ENCODE measurements around the gene ERN1. TPM values are rescaled to one million over a fixed set of nuclear protein-coding genes. Genes with fewer than 3 reads are reported as not detected.
A peak's percentile ranks its signal among the peaks of the same experiment; 100 is the strongest.

ERN1 gene
- total RNA-seq, 2 donors from 2014 or later = 63.3 to 77.1 TPM

DNA sequence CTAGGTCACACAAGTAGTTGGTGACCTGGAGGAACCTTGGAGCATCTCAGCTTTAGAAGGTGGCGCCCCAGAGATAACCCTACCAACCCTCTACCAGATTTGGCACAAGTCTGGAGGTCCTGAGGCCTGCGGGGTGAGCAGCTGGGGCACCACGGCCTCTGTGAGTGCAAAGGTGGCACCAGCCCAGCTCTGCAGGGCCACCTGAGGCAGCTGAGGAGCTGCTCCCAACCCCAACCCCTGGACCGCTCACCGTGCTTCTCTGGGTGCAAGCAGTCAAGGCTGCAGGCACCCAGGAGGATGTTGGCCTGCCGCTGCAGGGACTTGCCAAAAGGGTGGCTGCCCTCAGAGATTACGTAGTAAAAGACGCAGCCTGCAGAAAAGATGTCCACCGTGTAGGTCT is 81.1 kb downstream of the ERN1 start:
- no peak for DNase-seq
- Histone ChIP-seq H3K36me3 (replicated peaks in 1 of 2; ENCODE audit: insufficient read depth in 1 of 2, low read depth in 2 of 2) (peaks cover 24 to 83% of the 10 kb centered on the region in 2 donors), H3K27ac (no peak overlapping the region), H3K27me3 (no peaks in the 10 kb centered on the region), H3K9me3 (no peaks in the 10 kb centered on the region), H3K4me1 (no peaks in the 10 kb centered on the region), H3K4me3 (no peak overlapping the region)
- no peak for TF ChIP-seq POLR2A (IDR thresholded peaks at IDR 0.05)
- TF ChIP-seq, protein P1, sequence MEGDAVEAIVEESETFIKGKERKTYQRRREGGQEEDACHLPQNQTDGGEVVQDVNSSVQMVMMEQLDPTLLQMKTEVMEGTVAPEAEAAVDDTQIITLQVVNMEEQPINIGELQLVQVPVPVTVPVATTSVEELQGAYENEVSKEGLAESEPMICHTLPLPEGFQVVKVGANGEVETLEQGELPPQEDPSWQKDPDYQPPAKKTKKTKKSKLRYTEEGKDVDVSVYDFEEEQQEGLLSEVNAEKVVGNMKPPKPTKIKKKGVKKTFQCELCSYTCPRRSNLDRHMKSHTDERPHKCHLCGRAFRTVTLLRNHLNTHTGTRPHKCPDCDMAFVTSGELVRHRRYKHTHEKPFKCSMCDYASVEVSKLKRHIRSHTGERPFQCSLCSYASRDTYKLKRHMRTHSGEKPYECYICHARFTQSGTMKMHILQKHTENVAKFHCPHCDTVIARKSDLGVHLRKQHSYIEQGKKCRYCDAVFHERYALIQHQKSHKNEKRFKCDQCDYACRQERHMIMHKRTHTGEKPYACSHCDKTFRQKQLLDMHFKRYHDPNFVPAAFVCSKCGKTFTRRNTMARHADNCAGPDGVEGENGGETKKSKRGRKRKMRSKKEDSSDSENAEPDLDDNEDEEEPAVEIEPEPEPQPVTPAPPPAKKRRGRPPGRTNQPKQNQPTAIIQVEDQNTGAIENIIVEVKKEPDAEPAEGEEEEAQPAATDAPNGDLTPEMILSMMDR (IDR thresholded peaks at IDR 0.05) = no peak
- intact Hi-C loops (cut with DNase I) = no loop called here
- no peak for ATAC-seq
- 88 to 89% methylated on average over 7 to 9 of the region's 9 CpGs for WGBS, 2 donors

DNA sequence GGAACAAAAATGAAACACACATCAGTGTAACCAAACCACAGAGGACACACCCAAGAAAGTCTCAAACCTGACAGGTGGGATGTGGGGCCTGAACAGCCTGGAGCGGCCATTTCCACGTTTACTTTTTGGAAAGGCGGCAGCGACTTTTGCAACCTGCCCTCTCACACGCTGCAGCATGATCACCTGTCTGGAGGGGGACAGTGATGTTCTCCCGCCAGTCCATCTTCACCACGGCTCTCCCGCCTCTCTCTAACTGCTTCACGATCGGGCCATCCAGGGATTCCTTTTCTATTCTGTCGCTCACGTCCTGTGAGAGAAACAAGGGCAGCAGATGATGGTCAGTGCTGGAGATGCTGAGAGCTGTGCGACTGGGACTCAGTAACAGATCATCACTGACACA is 84.8 kb downstream of the ERN1 start:
- ATAC-seq (no peak), DNase-seq (no peak)
- Histone ChIP-seq H3K27ac (no peak overlapping the region), H3K4me1 (peaks cover 31% of the 10 kb centered on the region), H3K27me3 (no peaks in the 10 kb centered on the region), H3K9me3 (no peaks in the 10 kb centered on the region), H3K36me3 (replicated peaks in 1 of 2; ENCODE audit: insufficient read depth in 1 of 2, low read depth in 2 of 2) (peaks cover 25 to 62% of the 10 kb centered on the region in 2 donors), H3K4me3 (no peak overlapping the region)
- intact Hi-C loops (cut with DNase I) = no loop called here
- no peak for TF ChIP-seq POLR2A (IDR thresholded peaks at IDR 0.05)
- TF ChIP-seq, protein P1 (IDR thresholded peaks at IDR 0.05) = no peak
- 85 to 87% methylated on average over 13 of the region's 13 CpGs for WGBS, 2 donors

DNA sequence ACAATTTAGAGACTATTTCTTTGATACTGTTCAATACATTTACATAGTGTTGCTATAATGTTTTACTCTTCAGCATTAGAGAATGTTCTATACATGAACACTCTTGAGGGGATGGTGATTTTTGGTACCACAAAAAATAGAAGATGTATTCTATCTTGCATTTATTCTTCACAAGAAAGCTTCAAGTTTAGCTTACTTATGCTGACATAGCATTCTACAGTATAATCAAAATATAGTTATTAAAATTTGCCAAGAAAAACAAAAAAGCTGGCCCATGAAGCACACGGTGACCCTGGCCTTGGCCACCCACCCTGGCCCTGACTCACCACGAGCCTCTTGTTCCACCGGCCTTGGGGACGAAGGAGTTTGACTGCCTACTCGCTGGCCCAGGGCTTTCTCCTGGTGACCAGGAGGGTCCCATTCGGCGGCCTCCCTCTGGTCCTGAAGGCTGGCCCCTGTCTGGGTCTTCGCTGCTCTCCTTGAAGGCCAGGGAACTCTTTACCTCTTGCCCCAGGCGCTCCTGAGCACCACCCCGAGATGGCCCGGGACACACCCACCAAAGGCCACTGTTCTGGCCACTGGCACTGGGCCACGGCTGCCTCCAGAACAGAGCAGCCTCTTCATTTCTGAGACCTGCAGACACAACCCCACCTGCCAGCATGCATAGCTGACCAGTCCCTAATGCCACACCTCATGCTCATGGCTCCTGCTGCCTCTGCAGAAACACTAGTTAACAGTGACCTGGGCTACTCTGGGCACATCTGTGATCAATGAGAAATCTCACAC is 87.1 kb downstream of the ERN1 start:
- TF ChIP-seq POLR2A (IDR thresholded peaks at IDR 0.05) = no peak
- TF ChIP-seq, protein P1 (IDR thresholded peaks at IDR 0.05) = no peak
- intact Hi-C loops (cut with DNase I) = no loop called here
- no peak for ATAC-seq

DNA sequence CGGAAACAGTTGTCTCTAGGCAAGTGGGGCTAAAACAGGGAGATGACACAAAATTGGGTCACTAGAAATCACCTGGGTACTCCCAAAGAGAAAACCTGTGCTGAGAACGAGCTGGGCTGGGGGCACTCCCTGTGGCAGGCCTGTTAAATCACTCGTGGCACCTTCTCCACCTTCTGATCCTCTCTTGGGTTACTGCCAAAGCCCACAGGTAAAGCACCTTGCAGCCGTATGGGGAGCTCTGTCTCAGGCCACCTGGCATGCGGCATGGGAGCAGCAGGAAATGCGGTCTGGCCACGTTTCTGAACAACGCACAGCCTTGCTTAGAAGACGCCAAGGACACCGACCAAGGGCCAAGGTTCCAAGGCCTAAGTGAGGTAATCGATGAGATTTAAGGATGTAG is 88.0 kb downstream of the ERN1 start:
- H3K27me3 ChIP-seq = no peaks in the 10 kb centered on the region
- DNase-seq (peak in 2 of 4 donors; percentile 64 to 65), ATAC-seq (peak; percentile 42)
- TF ChIP-seq, protein P1 (IDR thresholded peaks at IDR 0.05) = no peak
- no peak for TF ChIP-seq POLR2A (IDR thresholded peaks at IDR 0.05)
- no peak overlapping the region for H3K4me3 ChIP-seq
- H3K4me1 ChIP-seq = peaks cover 34% of the 10 kb centered on the region
- peaks cover 14 to 35% of the 10 kb centered on the region in 2 donors for H3K36me3 ChIP-seq (replicated peaks in 1 of 2; ENCODE audit: insufficient read depth in 1 of 2, low read depth in 2 of 2)
- no peaks in the 10 kb centered on the region for H3K9me3 ChIP-seq
- intact Hi-C loops (cut with DNase I) = no loop called here
- WGBS, 2 donors = 44 to 53% methylated on average over 7 to 11 of the region's 11 CpGs
- peak overlapping the region in 1 of 4 donors; percentile 47 for H3K27ac ChIP-seq

More for the DNA sequence above, 87.1 kb downstream of the ERN1 start:
- Histone ChIP-seq H3K9me3 (no peaks in the 10 kb centered on the region), H3K4me3 (no peak overlapping the region), H3K27ac (peak overlapping the region in 1 of 4 donors; percentile 25), H3K4me1 (peaks cover 34% of the 10 kb centered on the region), H3K27me3 (no peaks in the 10 kb centered on the region), H3K36me3 (replicated peaks in 1 of 2; ENCODE audit: insufficient read depth in 1 of 2, low read depth in 2 of 2) (peaks cover 14 to 41% of the 10 kb centered on the region in 2 donors)
- peak in 1 of 4 donors; percentile 34 for DNase-seq
- WGBS, 2 donors = 59 to 76% methylated on average over 7 to 12 of the region's 12 CpGs

Measured in body of pancreas (tissue), 4 donors.